SK-N-DZ (cell line): ENCODE measurements around the gene ACTR1A. TPM values are rescaled to one million over a fixed set of nuclear protein-coding genes. Genes with fewer than 3 reads are reported as not detected.
A peak's percentile ranks its signal among the peaks of the same experiment; 100 is the strongest.
"Not testable (repeated sequence)": the region's sequence is repeated elsewhere in the genome, so short reads cannot be mapped to it uniquely, and the experiment has no call there.

ENCODE experiments used
- DNase-seq: peaks from one replicate; pipeline ENCODE4 v3.0.0-alpha.2; 2015; ENCODE audit warnings: low spot score
- polyA plus RNA-seq, 2 experiments: library from polyadenylated mRNA; depleted of rRNA; stranded (reverse); fragments of >200 nt; gene quantifications; 2 replicates each; pipeline ENCODE4 v1.2.3, GENCODE V29; 2014

The ACTR1A gene
- 149 and 157 TPM in 2 replicates for polyA plus RNA-seq (2014; cell fraction: cytosol; rRNA removed)
- 83.3 and 95.2 TPM in 2 replicates for polyA plus RNA-seq (2014; cell fraction: nucleus; rRNA removed)

DNA sequence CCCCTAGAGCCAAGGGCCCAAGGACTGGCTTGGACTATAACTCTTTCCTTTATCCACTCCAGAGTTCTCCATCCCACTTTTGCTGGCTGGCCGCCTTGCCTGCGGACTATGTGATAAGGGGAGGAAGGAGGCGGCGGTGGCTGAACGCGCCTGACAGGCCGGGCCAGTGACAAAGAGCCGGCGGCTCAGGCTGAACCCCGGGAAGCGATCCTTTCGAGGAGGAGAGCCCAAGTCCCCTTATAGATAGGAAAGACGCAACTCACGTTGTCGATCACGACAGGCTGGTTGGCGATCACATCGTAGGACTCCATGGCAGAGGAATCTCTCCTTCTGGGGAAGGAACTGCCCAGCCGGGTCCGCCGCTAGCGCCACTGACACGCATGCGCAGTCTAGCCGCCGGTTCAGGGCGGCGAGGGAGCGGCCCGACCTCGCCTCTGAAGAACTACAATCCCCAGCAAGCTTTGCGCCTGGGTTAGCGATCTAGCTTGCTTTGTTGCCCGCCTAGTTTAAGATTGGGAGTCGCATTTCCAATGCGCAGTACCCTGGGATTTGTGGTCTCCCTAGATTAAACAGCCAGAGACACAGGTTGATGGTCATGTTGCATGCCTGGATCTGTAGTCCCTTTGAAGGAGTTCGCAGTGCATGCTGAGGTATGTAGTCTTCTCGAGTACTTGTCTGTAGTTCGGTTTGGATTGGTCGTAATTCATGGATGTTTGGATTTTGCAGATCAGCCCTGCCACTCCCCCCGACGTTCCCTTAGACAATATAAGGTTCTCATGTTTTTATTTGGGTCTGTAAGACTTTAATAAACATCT, at the start of gene ACTR1A:
ACTR1A (minus strand) TSS at position 376 of the 815 bp plus-strand sequence; CDS start at position 311, 65 bp downstream.
- peak; percentile 100 for DNase-seq

- DNase-seq, result no peak
Observed at GRCh38 chr10:102550636-102551210, 48.2 kb upstream of the ACTR1A start.

- no peak for DNase-seq
Observed at GRCh38 chr10:102549549-102549948, 47.0 kb upstream of the ACTR1A start.

DNA sequence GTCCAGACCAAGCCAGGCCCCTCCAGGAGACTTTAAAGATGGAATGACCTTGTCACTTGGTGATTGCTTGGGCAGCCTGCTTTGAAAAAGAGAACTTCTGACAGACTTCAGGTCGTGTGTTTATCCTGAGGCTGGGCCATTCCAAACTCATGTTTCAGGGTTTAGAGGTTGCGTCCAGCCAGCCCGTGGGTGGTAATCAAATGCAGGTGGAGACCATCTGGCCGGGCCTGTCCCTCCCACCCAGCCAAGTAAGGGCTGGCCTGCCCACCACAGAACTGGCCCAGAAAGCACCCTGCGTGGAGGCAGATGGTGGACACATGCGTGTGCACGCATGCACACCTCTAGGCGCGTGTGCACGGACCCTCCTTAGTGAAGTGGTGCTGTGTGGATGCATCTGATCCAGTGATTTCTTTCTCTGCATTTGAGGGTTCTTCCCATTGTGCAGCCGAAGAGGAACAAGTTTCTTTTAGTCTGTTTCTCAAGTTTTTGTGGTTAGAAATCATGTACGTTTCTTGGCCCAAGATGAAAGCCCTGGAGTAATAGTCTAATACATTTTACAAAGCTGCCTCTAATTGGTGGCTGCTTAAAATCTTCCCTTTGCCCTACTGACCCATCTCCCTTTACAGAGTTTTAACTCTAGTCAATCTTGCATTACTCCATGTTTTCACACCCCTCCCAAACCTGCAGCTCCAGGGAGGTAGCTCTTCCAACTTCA, 44.3 kb upstream of the ACTR1A start:
- DNase-seq, result no peak

- DNase-seq, result no peak
Observed at GRCh38 chr10:102545997-102546396, 43.5 kb upstream of the ACTR1A start.

DNA sequence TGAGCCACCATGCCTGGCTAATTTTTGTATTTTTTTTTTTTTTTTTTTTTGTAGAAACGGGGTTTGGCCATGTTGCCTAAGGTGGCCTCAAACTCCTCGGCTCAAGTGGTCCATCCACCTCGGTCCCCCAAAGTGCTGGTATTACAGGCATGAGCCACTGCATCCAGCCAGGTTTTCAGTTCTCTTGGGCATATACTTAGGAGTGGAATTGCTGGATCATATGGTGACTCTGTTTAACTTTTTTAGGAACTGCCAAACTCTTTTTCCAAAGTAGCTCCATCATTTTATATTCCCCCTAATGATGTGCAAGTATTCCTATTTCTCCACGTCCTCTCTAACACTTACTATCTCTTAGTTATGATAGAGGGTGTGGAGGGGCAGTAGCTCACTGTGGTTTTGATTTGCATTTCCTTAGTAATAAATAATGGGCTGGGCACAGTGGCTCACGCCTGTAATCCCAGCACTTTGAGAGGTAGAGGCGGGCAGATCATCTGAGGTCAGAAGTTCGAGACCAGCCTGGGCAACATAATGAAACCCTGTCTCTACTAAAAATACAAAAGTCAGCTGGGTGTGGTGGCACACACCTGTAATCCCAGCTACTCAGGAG, 42.9 kb upstream of the ACTR1A start:
- DNase-seq, result no peak

DNA sequence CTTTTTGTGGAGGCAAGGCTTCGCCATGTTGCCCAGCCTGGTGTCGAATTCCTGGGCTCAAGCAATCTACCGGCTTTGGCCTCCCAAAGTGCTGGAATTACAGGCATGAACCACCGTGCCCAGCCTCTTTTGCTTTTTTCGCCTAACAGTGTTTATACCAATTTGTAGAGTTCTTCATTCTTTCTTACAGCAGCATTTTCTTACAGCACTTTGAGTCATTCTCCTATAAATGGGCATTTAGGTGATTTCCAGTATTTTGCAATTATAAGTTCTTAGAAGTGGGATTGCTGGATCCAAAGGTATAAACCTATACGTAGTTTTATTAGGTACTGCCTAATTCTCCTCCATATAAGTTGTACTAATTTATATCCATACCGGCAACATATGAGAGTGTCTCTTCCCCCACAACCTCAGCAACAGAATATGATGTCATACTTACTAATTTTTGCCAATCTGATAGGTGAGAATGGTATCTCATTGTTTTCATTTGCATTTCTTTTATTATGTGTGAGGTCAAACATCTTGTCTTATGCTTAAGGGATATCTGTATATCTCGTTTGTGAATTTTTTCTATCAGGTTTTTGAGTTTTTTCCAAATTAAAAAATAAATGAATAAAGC, 40.4 kb upstream of the ACTR1A start:
- no peak for DNase-seq

DNA sequence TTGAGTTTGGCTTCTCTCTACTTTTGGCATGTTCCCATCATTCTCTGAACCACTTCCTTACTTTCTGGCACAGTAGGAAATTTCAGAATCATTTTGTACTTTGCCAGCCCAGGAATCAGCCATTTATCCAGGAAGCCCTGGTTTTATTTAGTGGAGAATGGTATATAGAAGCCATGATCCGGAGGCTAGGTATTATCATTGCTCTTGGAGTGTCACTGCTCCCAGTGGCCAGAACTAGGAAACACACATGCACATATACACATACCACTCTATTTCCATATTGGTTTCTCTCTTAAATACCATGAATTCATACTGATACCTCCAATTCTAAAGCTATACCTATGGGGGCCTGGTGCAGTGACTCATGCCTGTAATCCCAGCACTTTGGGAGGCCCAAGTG, 37.5 kb upstream of the ACTR1A start:
- DNase-seq, result no peak

GRCh38 chr10:102538811-102539210, 36.3 kb upstream of the ACTR1A start:
- no peak for DNase-seq

DNA sequence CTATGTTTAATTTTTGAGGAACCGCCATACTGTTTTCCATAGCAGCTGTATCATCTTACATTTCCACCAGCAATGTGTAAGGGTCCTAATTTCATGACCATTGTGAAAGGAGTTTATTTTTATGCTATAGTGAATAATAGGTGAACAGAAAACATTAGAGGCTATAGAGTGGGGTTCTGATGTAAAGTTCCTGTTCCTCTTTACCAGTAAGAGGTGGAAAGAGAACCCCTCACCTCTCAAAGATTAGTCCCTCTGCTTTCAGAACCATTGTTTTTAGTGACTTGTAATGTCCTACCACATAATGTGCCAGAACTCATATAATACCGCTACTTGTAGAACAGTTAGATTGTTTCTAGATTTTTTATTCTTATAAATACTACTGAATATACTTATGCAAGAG, 35.4 kb upstream of the ACTR1A start:
- no peak for DNase-seq

DNA sequence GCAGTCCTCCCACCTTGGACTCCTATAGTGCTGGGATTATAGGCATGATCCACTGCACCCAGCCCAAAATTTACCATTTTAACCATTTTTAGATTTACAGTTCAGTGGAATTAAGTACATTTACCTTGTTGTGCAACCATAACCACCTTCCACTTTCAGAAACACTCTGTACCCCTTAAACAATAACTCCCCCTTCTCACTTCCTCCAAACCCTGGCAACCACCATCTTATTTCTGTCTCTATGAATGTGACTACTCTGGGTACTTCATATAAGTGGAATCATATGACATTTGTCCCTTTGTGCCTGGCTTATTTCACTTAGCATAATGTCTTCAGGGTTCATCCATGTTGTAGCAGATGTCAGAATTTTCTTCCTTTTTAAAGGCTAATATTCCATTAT, 34.9 kb upstream of the ACTR1A start:
- no peak for DNase-seq

- no peak for DNase-seq
Observed at GRCh38 chr10:102535481-102536147, 33.1 kb upstream of the ACTR1A start.

GRCh38 chr10:102534966-102535365, 32.5 kb upstream of the ACTR1A start:
- not testable (repeated sequence) for DNase-seq

GRCh38 chr10:102534333-102534732, 31.8 kb upstream of the ACTR1A start:
- no peak for DNase-seq

DNA sequence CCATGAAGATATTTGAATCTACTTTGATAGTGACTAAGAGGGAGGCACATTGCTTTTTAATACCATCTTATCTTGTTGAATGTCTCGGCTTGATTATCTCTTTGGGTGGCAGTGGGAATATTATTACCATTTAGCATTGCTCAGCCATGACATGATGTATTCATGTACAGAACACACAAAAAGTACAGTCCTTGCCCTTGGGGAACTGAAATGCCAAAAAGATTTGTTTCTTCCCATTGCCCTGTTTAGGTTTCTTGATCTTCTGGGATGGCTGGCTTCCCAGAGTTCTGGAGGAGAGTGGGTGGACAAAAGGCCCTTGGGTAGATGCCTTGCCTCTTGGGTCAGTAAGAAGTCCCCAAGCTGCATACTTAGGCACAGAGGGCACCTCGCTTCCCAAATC, 25.0 kb upstream of the ACTR1A start:
- DNase-seq, result no peak

- DNase-seq, result no peak
Observed at GRCh38 chr10:102524746-102525145, 22.2 kb upstream of the ACTR1A start.

GRCh38 chr10:102523250-102524029, 20.9 kb upstream of the ACTR1A start:
- DNase-seq, result no peak

GRCh38 chr10:102522874-102523249, 20.4 kb upstream of the ACTR1A start:
- DNase-seq, result no peak

DNA sequence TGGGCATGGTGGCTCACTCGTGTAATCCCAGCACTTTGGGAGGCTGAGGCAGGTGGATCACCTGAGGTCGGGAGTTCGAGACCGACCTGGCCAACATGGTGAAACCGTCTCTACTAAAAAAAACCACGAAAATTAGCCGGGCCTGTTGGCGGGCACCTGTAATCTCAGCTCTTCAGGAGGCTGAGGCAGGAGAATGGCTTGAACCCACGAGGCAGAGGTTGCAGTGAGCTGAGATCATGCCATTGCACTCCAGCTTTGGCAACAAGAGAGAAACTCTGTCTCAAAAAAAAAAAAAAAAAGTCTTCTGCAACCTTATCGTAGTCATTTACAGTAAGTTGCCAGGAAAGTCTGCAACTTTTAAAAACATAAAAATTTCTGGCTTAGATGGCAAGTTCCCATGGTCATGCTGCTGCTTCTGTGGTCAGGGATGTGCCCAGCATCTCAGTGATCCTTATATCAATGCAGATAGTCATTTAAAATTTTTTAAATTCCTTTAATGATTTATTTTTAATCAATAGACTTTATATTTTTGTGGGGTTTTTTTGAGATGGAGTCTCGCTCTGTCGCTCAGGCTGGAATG, 16.8 kb upstream of the ACTR1A start:
- DNase-seq, result no peak

GRCh38 chr10:102517553-102517952, 15.0 kb upstream of the ACTR1A start:
- DNase-seq, result no peak
